ENCODE results near the gene NFASC.
A peak's percentile ranks its signal among the peaks of the same experiment; 100 is the strongest.

The NFASC gene

GRCh38 chr1:204870160-204870912, at the start of gene NFASC:
TSS of gene NFASC (plus strand) at chr1:204870862. CDS start at chr1:204944316, 73,454 bp downstream.
- DNase-seq (ENCODE audit: low read depth in 2 of 2): no peak

- no peak for DNase-seq (ENCODE audit: low read depth in 2 of 2)
These were observed 49.2 kb upstream of the NFASC start for GRCh38 chr1:204821476-204821875.

DNA sequence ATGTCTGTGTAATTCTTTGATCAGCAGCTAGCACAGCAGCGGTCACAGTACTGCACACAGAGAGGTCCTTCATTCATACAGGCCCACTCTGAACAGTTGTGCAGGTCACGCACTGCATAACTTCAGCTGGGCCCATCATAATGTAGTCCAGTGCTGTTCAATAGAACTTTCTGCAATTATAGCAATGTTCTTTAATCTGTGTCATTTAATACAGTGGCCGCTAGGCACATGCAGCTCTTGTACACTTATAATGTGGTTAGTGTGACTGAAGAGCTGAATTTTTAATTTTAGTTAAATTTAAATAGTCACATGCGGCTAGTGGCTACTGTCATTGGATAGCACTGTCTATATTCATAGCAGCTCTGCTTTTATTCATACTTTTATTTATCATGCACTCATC, 48.7 kb upstream of the NFASC start:
- no peak for DNase-seq (ENCODE audit: low read depth in 2 of 2)

- peak in 1 of 2 donors; percentile 14 for DNase-seq (ENCODE audit: low read depth in 2 of 2)
These were observed 43.7 kb upstream of the NFASC start for GRCh38 chr1:204826970-204827369.

DNA sequence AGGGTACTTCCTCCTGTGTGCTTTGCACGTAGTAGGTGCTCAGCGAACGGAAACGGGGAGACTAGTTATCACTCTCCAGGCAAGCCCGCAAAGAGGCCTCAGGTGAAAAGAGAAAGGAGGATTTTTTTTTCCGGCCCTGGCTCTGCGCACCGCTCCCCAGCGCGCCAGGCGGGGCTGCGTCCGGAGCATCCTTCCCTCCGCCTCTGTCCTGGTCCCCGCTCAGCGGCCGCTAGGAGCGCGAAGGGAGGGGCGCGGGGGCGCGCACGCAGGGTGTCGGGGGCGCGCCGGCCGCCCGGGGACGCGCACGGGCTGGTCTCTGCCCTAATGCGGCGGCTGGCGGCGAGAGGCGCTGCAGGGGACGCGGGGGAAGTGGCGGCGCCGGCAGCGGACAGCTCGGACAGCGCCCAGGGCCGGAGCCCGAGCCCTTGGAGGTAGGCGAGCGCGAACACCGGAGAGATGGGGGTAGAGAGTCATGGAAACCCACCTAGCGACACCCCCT, 42.3 kb upstream of the NFASC start:
- DNase-seq (ENCODE audit: low read depth in 2 of 2): peak; percentile 45 to 52

- DNase-seq (ENCODE audit: low read depth in 2 of 2): no peak
These were observed 41.4 kb upstream of the NFASC start for GRCh38 chr1:204829133-204829825.

DNA sequence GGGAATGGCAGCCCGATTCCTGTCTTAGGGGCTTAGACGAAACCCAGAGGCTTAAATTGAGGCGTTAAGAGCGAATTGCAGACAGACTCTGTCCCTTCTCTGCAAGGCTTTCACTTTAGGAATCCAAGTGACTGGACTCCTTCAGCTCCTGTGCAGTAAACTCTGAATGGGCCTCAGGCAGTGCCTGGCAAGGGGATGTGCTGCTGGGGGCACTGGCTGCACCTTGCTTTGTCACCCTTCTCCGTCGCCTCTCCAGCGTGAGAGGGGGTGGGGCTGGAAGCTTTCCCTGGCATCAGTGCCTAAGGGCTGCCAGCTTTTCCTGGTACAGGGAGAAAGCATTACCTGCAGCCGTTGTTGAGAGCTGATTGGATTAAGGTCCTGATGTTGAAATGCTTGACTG, 39.9 kb upstream of the NFASC start:
- DNase-seq (ENCODE audit: low read depth in 2 of 2): no peak

- no peak for DNase-seq (ENCODE audit: low read depth in 2 of 2)
These were observed 39.5 kb upstream of the NFASC start for GRCh38 chr1:204831186-204831585.

DNA sequence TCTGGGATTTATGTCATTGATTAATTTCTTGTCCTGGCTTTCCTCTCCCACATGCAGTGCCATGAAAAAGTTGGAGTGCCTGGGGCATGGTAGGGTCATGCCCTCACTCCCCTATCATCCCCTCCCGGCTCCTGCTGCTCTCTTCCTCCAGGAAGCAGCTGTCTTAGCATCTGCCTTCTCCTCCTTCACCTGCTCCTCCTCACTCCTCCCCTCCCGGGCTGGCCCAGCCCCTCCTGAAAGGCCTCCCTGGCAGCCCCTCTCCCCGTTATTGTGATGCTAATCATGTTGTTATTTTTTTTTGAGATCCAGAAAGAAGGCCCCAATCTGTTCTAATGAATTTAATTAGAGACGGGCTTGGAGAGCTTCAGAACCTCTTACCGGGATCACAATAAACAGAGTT, 36.3 kb upstream of the NFASC start:
- DNase-seq (ENCODE audit: low read depth in 2 of 2): no peak

DNA sequence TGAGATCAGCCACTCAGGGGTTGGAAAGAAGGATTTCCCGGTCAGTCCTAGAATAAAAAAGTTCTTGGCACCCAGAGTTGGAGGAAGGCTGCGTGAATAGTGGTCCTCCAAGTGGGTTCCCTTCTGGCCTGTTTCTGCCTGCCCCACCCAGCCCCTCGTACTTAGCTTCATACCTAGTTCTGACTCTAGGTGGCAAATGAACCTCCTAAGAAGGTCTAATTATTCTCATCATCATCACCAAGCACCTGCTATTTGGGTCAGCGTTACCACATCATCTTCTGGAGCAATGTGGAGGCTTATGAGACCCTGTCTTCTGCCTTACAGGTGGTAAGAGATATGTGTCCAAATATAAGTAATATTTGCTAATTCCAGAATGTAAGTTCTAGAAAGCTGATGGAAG, 35.9 kb upstream of the NFASC start:
- DNase-seq (ENCODE audit: low read depth in 2 of 2): no peak

DNA sequence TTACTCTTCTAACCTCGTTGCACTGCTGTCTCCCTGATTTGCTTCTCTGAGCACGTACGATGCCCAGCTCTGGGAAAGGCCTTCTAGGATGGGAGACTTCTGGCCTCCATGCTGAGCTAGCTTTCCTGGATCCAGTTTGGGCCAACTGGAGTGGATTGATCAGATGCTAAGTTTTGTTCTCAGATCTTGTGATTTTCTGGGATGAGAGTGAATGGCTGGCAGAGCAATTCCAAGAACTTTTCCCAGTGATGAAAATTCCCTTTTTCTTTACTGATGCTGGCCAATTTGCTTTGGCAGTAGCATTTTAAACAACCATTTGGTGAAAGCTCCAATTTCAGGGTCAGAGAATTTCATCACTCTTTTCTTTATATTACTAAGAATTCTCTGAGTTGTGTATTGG, 34.9 kb upstream of the NFASC start:
- DNase-seq (ENCODE audit: low read depth in 2 of 2): no peak

- no peak for DNase-seq (ENCODE audit: low read depth in 2 of 2)
These were observed 33.8 kb upstream of the NFASC start for GRCh38 chr1:204836856-204837255.

- peak in 1 of 2 donors; percentile 6 for DNase-seq (ENCODE audit: low read depth in 2 of 2)
These were observed 33.1 kb upstream of the NFASC start for GRCh38 chr1:204837440-204838084.

DNA sequence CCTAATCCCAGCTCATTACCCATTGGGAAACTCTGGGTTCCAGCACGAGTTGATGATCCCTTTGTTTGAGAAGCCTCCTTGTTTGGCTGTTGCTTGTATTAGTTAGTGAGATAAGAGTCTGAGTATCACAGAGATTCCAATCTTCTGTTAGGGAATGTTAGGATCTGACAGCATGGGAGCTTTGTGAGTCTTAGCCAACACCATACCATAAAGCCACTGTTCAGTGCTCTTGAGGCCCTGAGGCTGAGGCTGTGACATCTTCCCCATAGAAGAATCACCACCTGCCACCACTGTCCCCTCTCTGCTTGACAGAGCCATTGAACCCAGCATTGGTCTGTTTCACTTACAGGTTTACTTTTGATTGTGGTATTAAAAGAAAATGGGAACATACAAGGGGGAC, 29.3 kb upstream of the NFASC start:
- no peak for DNase-seq (ENCODE audit: low read depth in 2 of 2)

- DNase-seq (ENCODE audit: low read depth in 2 of 2): no peak
These were observed 28.9 kb upstream of the NFASC start for GRCh38 chr1:204841798-204842197.

- DNase-seq (ENCODE audit: low read depth in 2 of 2): no peak
These were observed 28.3 kb upstream of the NFASC start for GRCh38 chr1:204842369-204842768.

DNA sequence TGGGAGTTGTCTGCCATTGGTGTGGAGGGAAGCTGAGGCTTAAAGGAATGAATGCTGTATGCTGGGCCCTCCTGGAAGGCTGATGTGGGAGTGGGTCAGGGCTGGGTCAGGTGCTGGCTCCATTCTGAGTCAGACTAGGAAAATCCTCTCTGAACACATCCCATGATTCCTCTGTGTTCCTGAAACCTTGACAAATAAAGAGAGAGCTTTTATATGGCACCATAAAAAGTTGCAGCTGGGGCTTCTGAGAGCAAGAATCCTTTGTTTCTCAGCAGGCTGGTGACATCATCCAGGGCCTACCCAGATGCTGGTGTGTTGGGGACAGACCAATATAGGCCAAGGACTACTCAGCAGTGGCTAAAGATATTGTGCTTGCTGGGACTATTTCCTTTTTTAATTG, 27.8 kb upstream of the NFASC start:
- no peak for DNase-seq (ENCODE audit: low read depth in 2 of 2)

- no peak for DNase-seq (ENCODE audit: low read depth in 2 of 2)
These were observed 24.1 kb upstream of the NFASC start for GRCh38 chr1:204846546-204846945.

- no peak for DNase-seq (ENCODE audit: low read depth in 2 of 2)
These were observed 22.1 kb upstream of the NFASC start for GRCh38 chr1:204848579-204848978.

DNA sequence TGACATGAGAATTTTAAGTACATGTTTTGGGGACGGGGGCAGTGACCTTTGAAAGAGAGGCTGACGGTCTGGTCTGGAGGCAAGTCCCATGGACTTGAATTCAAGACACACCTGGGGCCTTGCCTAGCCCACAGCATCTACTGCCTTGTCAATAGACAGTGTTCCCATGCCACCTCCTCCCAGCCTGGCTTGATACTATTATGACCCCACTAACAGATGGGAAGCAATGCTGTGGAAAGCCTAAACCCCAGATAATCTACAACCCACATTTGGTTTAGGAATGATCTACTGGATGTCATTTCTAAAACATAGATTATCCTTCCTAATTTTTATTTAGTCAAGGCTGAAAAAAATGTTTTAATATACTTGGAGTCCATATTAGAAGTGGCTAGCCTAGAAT, 17.8 kb upstream of the NFASC start:
- DNase-seq (ENCODE audit: low read depth in 2 of 2): no peak

- DNase-seq (ENCODE audit: low read depth in 2 of 2): no peak
These were observed 17.2 kb upstream of the NFASC start for GRCh38 chr1:204853436-204853835.

DNA sequence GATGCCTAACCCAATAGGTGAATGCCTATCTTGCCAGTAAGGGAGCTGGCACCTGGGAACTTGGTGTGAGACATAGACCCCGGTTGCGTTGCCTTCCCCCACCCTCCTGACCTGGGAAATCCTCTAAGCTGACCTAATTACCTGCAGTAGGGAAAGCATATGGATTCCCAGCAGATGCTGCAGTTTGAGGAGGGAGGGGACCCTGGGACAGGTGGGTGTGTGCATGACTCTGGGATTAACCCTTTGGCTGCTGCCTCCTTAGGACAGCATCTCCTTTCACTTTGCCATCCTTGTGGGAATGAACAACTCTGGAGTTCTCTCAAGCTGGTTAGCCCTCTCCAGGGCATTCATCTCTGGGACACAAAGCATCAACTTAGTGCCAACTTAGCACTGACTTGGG, 16.4 kb upstream of the NFASC start:
- no peak for DNase-seq (ENCODE audit: low read depth in 2 of 2)

DNA sequence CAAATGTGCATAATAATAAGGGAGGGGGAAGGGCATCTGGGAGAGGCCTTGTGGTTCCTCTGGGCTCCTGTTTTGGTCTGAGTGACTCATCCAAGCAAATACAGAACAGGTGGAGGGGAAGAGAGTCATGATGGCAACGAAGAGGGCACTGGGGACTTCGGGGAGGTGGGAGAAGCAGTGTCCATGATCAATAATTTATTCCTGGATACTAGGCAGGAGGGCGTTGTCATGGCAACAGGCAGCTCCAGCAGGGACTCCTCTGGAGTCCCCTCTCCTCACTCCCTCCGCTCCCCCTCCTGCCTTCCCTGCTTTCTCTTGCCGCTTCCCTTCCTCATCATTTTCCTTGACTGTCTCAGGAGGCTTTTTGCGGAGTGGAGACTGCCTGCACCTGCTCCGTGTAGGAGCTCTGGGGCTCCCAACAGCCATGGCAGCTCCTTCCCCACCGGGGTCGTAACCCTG, 12.3 kb upstream of the NFASC start:
- no peak for DNase-seq (ENCODE audit: low read depth in 2 of 2)

Measured in stimulated activated CD4-positive, alpha-beta T cell treated with anti-CD3 and anti-CD28 coated beads, Interleukin-4, amount 100 ng/mL, for 48 hours (primary cell).